ENCODE data around the gene LDB2. TPM values are rescaled to one million over a fixed set of nuclear protein-coding genes. Genes with fewer than 3 reads are reported as not detected.

Gene LDB2
- total and polyA plus RNA-seq, 2 of the 8 experiments (the other 6 are each of a cell fraction or from before 2014, with no cell fraction given), result 57.0 to 140 TPM

GRCh38 chr4:16608611-16609125 is 289.8 kb downstream of the LDB2 start (continued):
- TF ChIP-seq USF2 (IDR thresholded peaks at IDR 0.05; ENCODE audit: low read length), result no peak
- no peak for TF ChIP-seq CBX8 (IDR thresholded peaks at IDR 0.05; ENCODE audit: borderline replicate concordance, low read depth, low read length)
- TF ChIP-seq CBX5 (IDR thresholded peaks at IDR 0.05; ENCODE audit: low read depth, low read length), result no peak
- no peak for TF ChIP-seq EGR1 (IDR thresholded peaks at IDR 0.05; ENCODE audit: borderline replicate concordance, low read depth, low read length)
- no peak for TF ChIP-seq CHD7 (IDR thresholded peaks at IDR 0.05; ENCODE audit: insufficient replicate concordance, low read length)
- no peak for TF ChIP-seq BCL11A (IDR thresholded peaks at IDR 0.05; ENCODE audit: low read depth in 2 of 2, low read length in 2 of 2)
- no peak for TF ChIP-seq ATF3 (IDR thresholded peaks at IDR 0.05; ENCODE audit: insufficient read depth, low read depth, low read length)
- TF ChIP-seq MAFK (IDR thresholded peaks at IDR 0.05; ENCODE audit: low read depth, low read length), result no peak
- no peak for TF ChIP-seq TAF1 (IDR thresholded peaks at IDR 0.05; ENCODE audit: low read depth, low read length)

Data from H1 (cell line).